GM12878 (cell line): ENCODE data around the gene GREB1. TPM values are rescaled to one million over a fixed set of nuclear protein-coding genes. Genes with fewer than 3 reads are reported as not detected.

Experiments used
- ATF2 ChIP-seq: IDR thresholded peaks from 2 replicates; pipeline ENCODE4 v1.6.1; 2012; ENCODE audit warnings: low read length, inconsistent platforms
- BMI1 ChIP-seq: fragments of 450-650 bp; IDR thresholded peaks from 2 replicates; pipeline ENCODE4 v1.6.1; 2016; ENCODE audit warnings: mild to moderate bottlenecking, moderate library complexity, borderline replicate concordance
- CREM ChIP-seq: IDR thresholded peaks from 2 replicates; pipeline ENCODE4 v1.6.1; 2014; ENCODE audit warnings: antibody characterized with exemption, low read depth
- CUX1 ChIP-seq: IDR thresholded peaks from 2 replicates; pipeline ENCODE4 v1.6.1; 2012; ENCODE audit warnings: improper control_type of control experiment, low read depth, low read length; ENCODE audit not compliant: insufficient replicate concordance
- ELK1 ChIP-seq: IDR thresholded peaks from 2 replicates; pipeline ENCODE4 v1.6.1; 2012; ENCODE audit warnings: low read depth, low read length, improper control_type of control experiment
- EZH2 ChIP-seq: IDR thresholded peaks from 2 replicates; pipeline ENCODE4 v1.6.1; 2012; ENCODE audit warnings: low read depth, mild to moderate bottlenecking, control low read depth, inconsistent platforms, low read length, borderline replicate concordance; ENCODE audit not compliant: control insufficient read depth
- IRF5 ChIP-seq: fragments of 450-650 bp; IDR thresholded peaks from 2 replicates; pipeline ENCODE4 v1.6.1; 2017; ENCODE audit warnings: borderline replicate concordance
- MEF2A ChIP-seq: IDR thresholded peaks from 2 replicates; pipeline ENCODE4 v1.6.1; 2011; ENCODE audit warnings: low read depth, mild to moderate bottlenecking, low read length, moderate library complexity; ENCODE audit not compliant: insufficient read depth
- POLR2AphosphoS2 ChIP-seq: IDR thresholded peaks from 2 replicates; pipeline ENCODE4 v1.6.1; 2011; ENCODE audit warnings: low read depth, mild to moderate bottlenecking, low read length, improper control_type of control experiment, moderate library complexity
- SUPT20H ChIP-seq: IDR thresholded peaks from 2 replicates; pipeline ENCODE4 v1.6.1; 2011; ENCODE audit warnings: low read depth, mild to moderate bottlenecking, low read length, moderate library complexity, borderline replicate concordance; ENCODE audit not compliant: control insufficient read depth
- SUZ12 ChIP-seq: fragments of 200-600 bp; sonication (generic); IDR thresholded peaks from one replicate; pipeline ENCODE4 v1.6.1; 2018; ENCODE audit warnings: antibody characterized with exemption, mild to moderate bottlenecking; ENCODE audit not compliant: unreplicated experiment
- YY1 ChIP-seq: IDR thresholded peaks from 2 replicates; pipeline ENCODE4 v1.6.1; 2011; ENCODE audit warnings: low read depth, mild to moderate bottlenecking, low read length
- ZNF592 ChIP-seq: fragments of 450-650 bp; IDR thresholded peaks from 2 replicates; pipeline ENCODE4 v1.6.1; 2017; ENCODE audit warnings: mild to moderate bottlenecking, moderate library complexity
- ZNF622 ChIP-seq: fragments of 450-650 bp; IDR thresholded peaks from 2 replicates; pipeline ENCODE4 v1.6.1; 2017; ENCODE audit warnings: mild to moderate bottlenecking, inconsistent platforms
- polyA plus RNA-seq, 11 experiments: library from polyadenylated mRNA; depleted of rRNA in 4 of 11; unstranded in 6 of 11; stranded (reverse) in 5 of 11; fragments of >200 nt; fragmentation: Nextera tagmentation in 4 of 11; fragmentation: Illumina TruSeq in 1 of 11; extraction: Ambion mirVana in 4 of 11; extraction: Trizol in 1 of 11; gene quantifications; 1 replicate in 1 of 11; 2 replicates in 10 of 11; pipeline versions ENCODE4 v1.2.1 to v1.2.3, GENCODE V29; 2011 to 2016; ENCODE audit warnings: inconsistent platforms in 2 of 11, missing spikeins in 2 of 11, low read depth in 1 of 11
- total RNA-seq, 4 experiments: library from RNA; depleted of rRNA in 3 of 4; stranded (reverse); fragments of >200 nt in 3 of 4; fragmentation: Illumina TruSeq in 1 of 4; extraction: Trizol in 1 of 4; gene quantifications; 2 replicates each; pipeline versions ENCODE4 v1.2.1 to v1.2.3, GENCODE V29; 2013 to 2021

The GREB1 gene
- total and polyA plus RNA-seq, 10 of the 15 experiments (the other 5 are each of a cell fraction or from before 2014, with no cell fraction given): 0.09 to 2.1 (median 0.37) TPM; not detected in 1

- no peak for TF ChIP-seq ZNF622
- TF ChIP-seq SUZ12: no peak
- TF ChIP-seq ZNF592: no peak
- no peak for TF ChIP-seq CUX1
- no peak for TF ChIP-seq EZH2
- no peak for TF ChIP-seq POLR2AphosphoS2
- no peak for TF ChIP-seq IRF5
- TF ChIP-seq SUPT20H: no peak
- TF ChIP-seq ELK1: no peak
- no peak for TF ChIP-seq ATF2
- TF ChIP-seq MEF2A: 0 out of 2 replicates have a peak, but pooled peaks have one; percentile 6
- TF ChIP-seq YY1: peak; percentile 41; the same call in 1 of the 2 replicates
- no peak for TF ChIP-seq BMI1
- TF ChIP-seq CREM: 0 out of 2 replicates have a peak, but pooled peaks have one; percentile 14
Measured at GRCh38 chr2:11583840-11584524, 50.1 kb downstream of the GREB1 start (continued).
